K562 (cell line): ENCODE results near the gene RALY. TPM values are rescaled to one million over a fixed set of nuclear protein-coding genes. Genes with fewer than 3 reads are reported as not detected.

Experiments
- DNMT1 ChIP-seq: fragments of 450-650 bp; IDR thresholded peaks from 2 replicates; pipeline ENCODE4 v1.6.1; 2016; ENCODE audit warnings: antibody characterized with exemption, mild to moderate bottlenecking
- EZH2 ChIP-seq: IDR thresholded peaks from 2 replicates; pipeline ENCODE4 v1.6.1; 2012; ENCODE audit warnings: low read depth, mild to moderate bottlenecking, inconsistent platforms, low read length, borderline replicate concordance
- FOS ChIP-seq: IDR thresholded peaks from 3 replicates; pipeline ENCODE4 v1.6.1; 2011; ENCODE audit not compliant: insufficient read length; ENCODE audit errors: extremely low read depth
- MECOM ChIP-seq: fragments of 250-450 bp; sonication (Bioruptor Pico); IDR thresholded peaks from 2 replicates; pipeline ENCODE4 v1.8.0; 2022; ENCODE audit warnings: inconsistent platforms
- MIER1 ChIP-seq: fragments of 450-650 bp; IDR thresholded peaks from 2 replicates; pipeline ENCODE4 v1.6.1; 2016; ENCODE audit warnings: antibody characterized with exemption, mild to moderate bottlenecking, low read depth
- PRDM10 ChIP-seq: fragments of 450-650 bp; IDR thresholded peaks from 2 replicates; pipeline ENCODE4 v1.6.1; 2018; ENCODE audit not compliant: partially characterized antibody
- RAD51 ChIP-seq: fragments of 450-650 bp; IDR thresholded peaks from 2 replicates; pipeline ENCODE4 v1.7.1; 2016; ENCODE audit warnings: low read depth, mild to moderate bottlenecking, borderline replicate concordance
- RBM39 ChIP-seq: fragments of 200-400 bp; formaldehyde crosslinking; optimal IDR thresholded peaks from 2 replicates; pipeline ENCODE3; 2018; ENCODE audit warnings: low read depth, low read length
- ZNF224 ChIP-seq: sonication (generic); formaldehyde crosslinking; IDR thresholded peaks from 2 replicates; pipeline ENCODE4 v1.8.0; 2022; ENCODE audit warnings: mild to moderate bottlenecking, missing genetic modification reagents
- polyA plus RNA-seq, 8 experiments: library from polyadenylated mRNA; depleted of rRNA in 4 of 8; stranded (reverse) in 5 of 8; unstranded in 3 of 8; fragments of >200 nt; fragmentation: Nextera tagmentation in 2 of 8; fragmentation: Illumina TruSeq in 1 of 8; extraction: Ambion mirVana in 2 of 8; extraction: Trizol in 1 of 8; gene quantifications; 2 replicates each; pipeline versions ENCODE4 v1.2.1 to v1.2.3, GENCODE V29; 2011 to 2014; ENCODE audit warnings: inconsistent platforms in 1 of 8, missing spikeins in 1 of 8
- total RNA-seq, 7 experiments: library from RNA; depleted of rRNA in 6 of 7; stranded (reverse); fragments of >200 nt in 6 of 7; fragmentation: Illumina TruSeq in 2 of 7; extraction: Trizol in 2 of 7; gene quantifications; 2 replicates each; pipeline versions ENCODE4 v1.2.1 to v1.2.3, GENCODE V29; 2011 to 2021; ENCODE audit warnings: low replicate concordance in 1 of 7
- TF ChIP-seq, protein P1 (sequence below): fragments of 200-800 bp; sonication (Bioruptor generic); IDR thresholded peaks from 2 replicates; pipeline ENCODE4 v1.6.1; 2016; ENCODE audit warnings: missing genetic modification characterization, missing compliant biosample characterization
- TF ChIP-seq, protein P2 (sequence below): fragments of 450-650 bp; IDR thresholded peaks from 2 replicates; pipeline ENCODE4 v1.6.1; 2016
- TF ChIP-seq, protein P3 (sequence below), 2 experiments: fragments of 450-650 bp; conservative IDR thresholded peaks; 2 replicates each; pipeline ENCODE4 v1.6.1; 2017; ENCODE audit warnings: mild to moderate bottlenecking in 2 of 2, moderate library complexity in 2 of 2

The RALY gene
- total and polyA plus RNA-seq, 9 of the 15 experiments (the other 6 are each of a cell fraction or from before 2014, with no cell fraction given): 0.80 to 207 (median 128) TPM

GRCh38 chr20:34111702-34112599, 118.2 kb downstream of the RALY start, which contains the start of gene EIF2S2 (continued):
- TF ChIP-seq, protein P1, sequence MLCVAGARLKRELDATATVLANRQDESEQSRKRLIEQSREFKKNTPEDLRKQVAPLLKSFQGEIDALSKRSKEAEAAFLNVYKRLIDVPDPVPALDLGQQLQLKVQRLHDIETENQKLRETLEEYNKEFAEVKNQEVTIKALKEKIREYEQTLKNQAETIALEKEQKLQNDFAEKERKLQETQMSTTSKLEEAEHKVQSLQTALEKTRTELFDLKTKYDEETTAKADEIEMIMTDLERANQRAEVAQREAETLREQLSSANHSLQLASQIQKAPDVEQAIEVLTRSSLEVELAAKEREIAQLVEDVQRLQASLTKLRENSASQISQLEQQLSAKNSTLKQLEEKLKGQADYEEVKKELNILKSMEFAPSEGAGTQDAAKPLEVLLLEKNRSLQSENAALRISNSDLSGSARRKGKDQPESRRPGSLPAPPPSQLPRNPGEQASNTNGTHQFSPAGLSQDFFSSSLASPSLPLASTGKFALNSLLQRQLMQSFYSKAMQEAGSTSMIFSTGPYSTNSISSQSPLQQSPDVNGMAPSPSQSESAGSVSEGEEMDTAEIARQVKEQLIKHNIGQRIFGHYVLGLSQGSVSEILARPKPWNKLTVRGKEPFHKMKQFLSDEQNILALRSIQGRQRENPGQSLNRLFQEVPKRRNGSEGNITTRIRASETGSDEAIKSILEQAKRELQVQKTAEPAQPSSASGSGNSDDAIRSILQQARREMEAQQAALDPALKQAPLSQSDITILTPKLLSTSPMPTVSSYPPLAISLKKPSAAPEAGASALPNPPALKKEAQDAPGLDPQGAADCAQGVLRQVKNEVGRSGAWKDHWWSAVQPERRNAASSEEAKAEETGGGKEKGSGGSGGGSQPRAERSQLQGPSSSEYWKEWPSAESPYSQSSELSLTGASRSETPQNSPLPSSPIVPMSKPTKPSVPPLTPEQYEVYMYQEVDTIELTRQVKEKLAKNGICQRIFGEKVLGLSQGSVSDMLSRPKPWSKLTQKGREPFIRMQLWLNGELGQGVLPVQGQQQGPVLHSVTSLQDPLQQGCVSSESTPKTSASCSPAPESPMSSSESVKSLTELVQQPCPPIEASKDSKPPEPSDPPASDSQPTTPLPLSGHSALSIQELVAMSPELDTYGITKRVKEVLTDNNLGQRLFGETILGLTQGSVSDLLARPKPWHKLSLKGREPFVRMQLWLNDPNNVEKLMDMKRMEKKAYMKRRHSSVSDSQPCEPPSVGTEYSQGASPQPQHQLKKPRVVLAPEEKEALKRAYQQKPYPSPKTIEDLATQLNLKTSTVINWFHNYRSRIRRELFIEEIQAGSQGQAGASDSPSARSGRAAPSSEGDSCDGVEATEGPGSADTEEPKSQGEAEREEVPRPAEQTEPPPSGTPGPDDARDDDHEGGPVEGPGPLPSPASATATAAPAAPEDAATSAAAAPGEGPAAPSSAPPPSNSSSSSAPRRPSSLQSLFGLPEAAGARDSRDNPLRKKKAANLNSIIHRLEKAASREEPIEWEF (CRISPR knock-in tag): no peak
- TF ChIP-seq PRDM10: no peak
- TF ChIP-seq RBM39: no peak
- TF ChIP-seq MIER1: no peak
- TF ChIP-seq, protein P2, sequence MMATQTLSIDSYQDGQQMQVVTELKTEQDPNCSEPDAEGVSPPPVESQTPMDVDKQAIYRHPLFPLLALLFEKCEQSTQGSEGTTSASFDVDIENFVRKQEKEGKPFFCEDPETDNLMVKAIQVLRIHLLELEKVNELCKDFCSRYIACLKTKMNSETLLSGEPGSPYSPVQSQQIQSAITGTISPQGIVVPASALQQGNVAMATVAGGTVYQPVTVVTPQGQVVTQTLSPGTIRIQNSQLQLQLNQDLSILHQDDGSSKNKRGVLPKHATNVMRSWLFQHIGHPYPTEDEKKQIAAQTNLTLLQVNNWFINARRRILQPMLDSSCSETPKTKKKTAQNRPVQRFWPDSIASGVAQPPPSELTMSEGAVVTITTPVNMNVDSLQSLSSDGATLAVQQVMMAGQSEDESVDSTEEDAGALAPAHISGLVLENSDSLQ: 0 out of 2 replicates have a peak, but pooled peaks have one; percentile 1
- no peak for TF ChIP-seq DNMT1
- no peak for TF ChIP-seq FOS
- no peak for TF ChIP-seq EZH2
- no peak for TF ChIP-seq RAD51
- no peak for TF ChIP-seq MECOM (CRISPR knock-in tag)
- TF ChIP-seq, protein P3, sequence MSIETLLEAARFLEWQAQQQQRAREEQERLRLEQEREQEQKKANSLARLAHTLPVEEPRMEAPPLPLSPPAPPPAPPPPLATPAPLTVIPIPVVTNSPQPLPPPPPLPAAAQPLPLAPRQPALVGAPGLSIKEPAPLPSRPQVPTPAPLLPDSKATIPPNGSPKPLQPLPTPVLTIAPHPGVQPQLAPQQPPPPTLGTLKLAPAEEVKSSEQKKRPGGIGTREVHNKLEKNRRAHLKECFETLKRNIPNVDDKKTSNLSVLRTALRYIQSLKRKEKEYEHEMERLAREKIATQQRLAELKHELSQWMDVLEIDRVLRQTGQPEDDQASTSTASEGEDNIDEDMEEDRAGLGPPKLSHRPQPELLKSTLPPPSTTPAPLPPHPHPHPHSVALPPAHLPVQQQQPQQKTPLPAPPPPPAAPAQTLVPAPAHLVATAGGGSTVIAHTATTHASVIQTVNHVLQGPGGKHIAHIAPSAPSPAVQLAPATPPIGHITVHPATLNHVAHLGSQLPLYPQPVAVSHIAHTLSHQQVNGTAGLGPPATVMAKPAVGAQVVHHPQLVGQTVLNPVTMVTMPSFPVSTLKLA (conservative IDR thresholded peaks at IDR 0.05): peak; percentile 79 to 83
- TF ChIP-seq ZNF224 (CRISPR knock-in tag): no peak
